Right lobe of liver (tissue), 4 donors: ENCODE results near the gene CYTH4.

Experiments
- CTCF ChIP-seq, 4 donors: fragments of 200-600 bp in 3 of 4; fragments of 450-650 bp in 1 of 4; IDR thresholded peaks; one replicate each; pipeline versions ENCODE4 v1.5.1 to v1.8.0; 2016 to 2022; ENCODE audit warnings: antibody characterized with exemption in 4 of 4, mild to moderate bottlenecking in 2 of 4
- POLR2A ChIP-seq: fragments of 450-650 bp; IDR thresholded peaks from one replicate; pipeline ENCODE4 v1.6.1; 2017; ENCODE audit warnings: antibody characterized with exemption, mild to moderate bottlenecking
- donor health status: DM: no; HTN: no; CAD: no.
- donor health status: DM: no; HTN: no; CAD: no.
- donor health status: DM: no; HTN: yes; CAD: no.

GRCh38 chr22:37349043-37349814, 66.9 kb downstream of the CYTH4 start:
- no peak for TF ChIP-seq CTCF (IDR thresholded peaks at IDR 0.05)
- no peak for TF ChIP-seq POLR2A
